Adrenal gland (tissue), 5 donors: ENCODE data around the gene DPP10.

Experiments
- CTCF ChIP-seq, 6 experiments: fragments of 450-650 bp in 4 of 6; fragments of 200-600 bp in 2 of 6; sonication (generic) in 1 of 6; IDR thresholded peaks; 1 replicate in 5 of 6; 2 replicates in 1 of 6; pipeline versions ENCODE4 v1.5.1 to v1.8.0; 2016 to 2021; ENCODE audit warnings: antibody characterized with exemption in 6 of 6, mild to moderate bottlenecking in 2 of 6, moderate library complexity in 1 of 6
- POLR2A ChIP-seq, 2 donors: fragments of 450-650 bp; IDR thresholded peaks; one replicate each; pipeline ENCODE4 v1.6.1; 2017; ENCODE audit warnings: antibody characterized with exemption in 2 of 2, mild to moderate bottlenecking in 2 of 2, moderate library complexity in 1 of 2
- donor health status: DM: no; HTN: no; CAD: no.

DNA sequence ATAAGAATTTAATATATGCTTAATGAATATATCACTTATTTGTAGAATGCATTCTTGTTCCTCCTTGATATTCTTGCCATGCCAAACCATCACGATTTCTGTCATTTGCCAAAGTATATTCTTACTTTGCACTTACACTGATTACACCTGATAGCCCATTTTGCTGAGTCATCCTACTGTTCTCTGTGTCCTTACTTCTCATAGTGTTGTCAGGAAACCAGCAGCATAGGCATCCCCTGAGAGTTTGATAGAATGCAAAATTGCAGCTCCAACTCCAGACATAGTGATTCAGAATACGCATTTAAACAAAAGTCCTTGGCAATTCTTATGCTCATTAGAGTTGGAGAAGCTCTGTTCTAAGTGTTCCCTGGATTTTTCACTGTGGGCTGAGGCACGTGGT, 687.1 kb downstream of the DPP10 start:
- TF ChIP-seq CTCF (IDR thresholded peaks at IDR 0.05), result no peak
- no peak for TF ChIP-seq POLR2A (IDR thresholded peaks at IDR 0.05)
